K562 (cell line): Measurements from ENCODE around the gene VPS13C. TPM values are rescaled to one million over a fixed set of nuclear protein-coding genes. Genes with fewer than 3 reads are reported as not detected.

Experiments
- ARHGAP35 ChIP-seq: fragments of 450-650 bp; IDR thresholded peaks from 2 replicates; pipeline ENCODE4 v1.6.1; 2018; ENCODE audit not compliant: partially characterized antibody
- HDAC3 ChIP-seq: fragments of 450-650 bp; IDR thresholded peaks from 2 replicates; pipeline ENCODE4 v1.6.1; 2018; ENCODE audit warnings: borderline replicate concordance, mild to moderate bottlenecking, moderate library complexity; ENCODE audit not compliant: partially characterized antibody
- HNRNPK ChIP-seq: fragments of 200-400 bp; formaldehyde crosslinking; IDR thresholded peaks from one replicate; pipeline ENCODE4 v1.6.1; 2018; ENCODE audit warnings: mild to moderate bottlenecking, low read depth, low read length; ENCODE audit not compliant: poor library complexity, severe bottlenecking
- ILF3 ChIP-seq: fragments of 450-650 bp; IDR thresholded peaks from 2 replicates; pipeline ENCODE4 v1.6.1; 2018; ENCODE audit warnings: antibody characterized with exemption, mild to moderate bottlenecking, moderate library complexity, borderline replicate concordance
- JUND ChIP-seq, 2 experiments: IDR thresholded peaks; 2 replicates in 1 of 2; 3 replicates in 1 of 2; pipeline ENCODE4 v1.6.1; 2011; ENCODE audit warnings: borderline replicate concordance in 2 of 2, low read depth in 2 of 2, low read length in 2 of 2, improper control_type of control experiment in 1 of 2, missing biosample characterization in 1 of 2, missing genetic modification characterization in 1 of 2, missing genetic modification reagents in 1 of 2
- MBD2 ChIP-seq: sonication (generic); IDR thresholded peaks from 2 replicates; pipeline ENCODE4 v1.6.1; 2016; ENCODE audit warnings: low read depth, borderline replicate concordance
- NFYB ChIP-seq: IDR thresholded peaks from 2 replicates; pipeline ENCODE4 v1.6.1; 2011; ENCODE audit warnings: mild to moderate bottlenecking, moderate library complexity; ENCODE audit not compliant: insufficient read length; ENCODE audit errors: extremely low read depth
- NONO ChIP-seq, 2 experiments: fragments of 200-400 bp in 1 of 2; fragments of 450-650 bp in 1 of 2; formaldehyde crosslinking in 1 of 2; IDR thresholded peaks; 2 replicates each; pipeline ENCODE4 v1.6.1; 2017; ENCODE audit warnings: low read depth in 2 of 2, mild to moderate bottlenecking in 2 of 2, moderate library complexity in 2 of 2, low read length in 1 of 2
- NR1H2 ChIP-seq: sonication (generic); formaldehyde crosslinking; IDR thresholded peaks from 2 replicates; pipeline ENCODE4 v1.4.0; 2020; ENCODE audit warnings: mild to moderate bottlenecking, missing genetic modification reagents
- PHF8 ChIP-seq: fragments of 200-600 bp; sonication (generic); IDR thresholded peaks from 2 replicates; pipeline ENCODE4 v1.6.1; 2012; ENCODE audit warnings: mixed run types, mild to moderate bottlenecking, inconsistent platforms, low read length, moderate library complexity, borderline replicate concordance
- RBBP5 ChIP-seq: fragments of 200-600 bp; sonication (generic); IDR thresholded peaks from 2 replicates; pipeline ENCODE4 v1.6.1; 2012; ENCODE audit warnings: borderline replicate concordance, mild to moderate bottlenecking, low read length, control low read depth, inconsistent platforms; ENCODE audit not compliant: insufficient read depth, poor library complexity, severe bottlenecking
- SIX5 ChIP-seq, 2 experiments: IDR thresholded peaks; 2 replicates each; pipeline ENCODE4 v1.6.1; 2011; ENCODE audit warnings: low read length in 2 of 2, borderline replicate concordance in 1 of 2, low read depth in 1 of 2, mild to moderate bottlenecking in 1 of 2, moderate library complexity in 1 of 2; ENCODE audit not compliant: insufficient read depth in 1 of 2
- SMC3 ChIP-seq: conservative IDR thresholded peaks from 2 replicates; pipeline ENCODE4 v1.6.1; 2011; ENCODE audit warnings: low read depth, low read length, improper control_type of control experiment; ENCODE audit not compliant: insufficient read depth
- SRSF1 ChIP-seq: fragments of 200-400 bp; formaldehyde crosslinking; IDR thresholded peaks from 2 replicates; pipeline ENCODE4 v1.6.1; 2017; ENCODE audit warnings: mild to moderate bottlenecking, low read depth, low read length, moderate library complexity
- TEAD4 ChIP-seq, 2 experiments: sonication (generic) in 1 of 2; formaldehyde crosslinking in 1 of 2; IDR thresholded peaks; 2 replicates each; pipeline versions ENCODE4 v1.6.1 to v1.8.0; 2012 to 2022; ENCODE audit warnings: borderline replicate concordance in 1 of 2, inconsistent platforms in 1 of 2, low read length in 1 of 2, mild to moderate bottlenecking in 1 of 2, missing genetic modification reagents in 1 of 2
- ZNF41 ChIP-seq: fragments of 250-450 bp; sonication (Bioruptor Pico); conservative IDR thresholded peaks from 2 replicates; pipeline ENCODE4 v1.4.0; 2020; ENCODE audit warnings: mild to moderate bottlenecking
- ZNF589 ChIP-seq: fragments of 200-800 bp; sonication (Bioruptor generic); IDR thresholded peaks from 2 replicates; pipeline ENCODE4 v1.6.1; 2016; ENCODE audit warnings: low read depth, missing genetic modification characterization, missing compliant biosample characterization
- ZNF707 ChIP-seq: fragments of 250-450 bp; sonication (Bioruptor Pico); conservative IDR thresholded peaks from 2 replicates; pipeline ENCODE4 v1.8.0; 2022; ENCODE audit warnings: inconsistent platforms, mild to moderate bottlenecking, moderate library complexity
- ZNF764 ChIP-seq: fragments of 250-450 bp; sonication (Bioruptor Pico); IDR thresholded peaks from 2 replicates; pipeline ENCODE4 v1.4.0; 2020; ENCODE audit warnings: low read depth, mild to moderate bottlenecking, moderate library complexity
- polyA plus RNA-seq, 8 experiments: library from polyadenylated mRNA; depleted of rRNA in 4 of 8; stranded (reverse) in 5 of 8; unstranded in 3 of 8; fragments of >200 nt; fragmentation: Nextera tagmentation in 2 of 8; fragmentation: Illumina TruSeq in 1 of 8; extraction: Ambion mirVana in 2 of 8; extraction: Trizol in 1 of 8; gene quantifications; 2 replicates each; pipeline versions ENCODE4 v1.2.1 to v1.2.3, GENCODE V29; 2011 to 2014; ENCODE audit warnings: inconsistent platforms in 1 of 8, missing spikeins in 1 of 8
- total RNA-seq, 7 experiments: library from RNA; depleted of rRNA in 6 of 7; stranded (reverse); fragments of >200 nt in 6 of 7; fragmentation: Illumina TruSeq in 2 of 7; extraction: Trizol in 2 of 7; gene quantifications; 2 replicates each; pipeline versions ENCODE4 v1.2.1 to v1.2.3, GENCODE V29; 2011 to 2021; ENCODE audit warnings: low replicate concordance in 1 of 7
- TF ChIP-seq, protein P1 (sequence below): fragments of 250-450 bp; sonication (Bioruptor Pico); IDR thresholded peaks from 2 replicates; pipeline ENCODE4 v1.5.0; 2021; ENCODE audit warnings: mild to moderate bottlenecking, moderate library complexity
- TF ChIP-seq, protein P2 (sequence below): fragments of 250-450 bp; sonication (Bioruptor Pico); IDR thresholded peaks from 2 replicates; pipeline ENCODE4 v1.9.0; 2021; ENCODE audit warnings: mild to moderate bottlenecking, inconsistent platforms

The VPS13C gene
- total and polyA plus RNA-seq, 9 of the 15 experiments (the other 6 are each of a cell fraction or from before 2014, with no cell fraction given), result 5.2 to 32.3 (median 15.7) TPM

DNA sequence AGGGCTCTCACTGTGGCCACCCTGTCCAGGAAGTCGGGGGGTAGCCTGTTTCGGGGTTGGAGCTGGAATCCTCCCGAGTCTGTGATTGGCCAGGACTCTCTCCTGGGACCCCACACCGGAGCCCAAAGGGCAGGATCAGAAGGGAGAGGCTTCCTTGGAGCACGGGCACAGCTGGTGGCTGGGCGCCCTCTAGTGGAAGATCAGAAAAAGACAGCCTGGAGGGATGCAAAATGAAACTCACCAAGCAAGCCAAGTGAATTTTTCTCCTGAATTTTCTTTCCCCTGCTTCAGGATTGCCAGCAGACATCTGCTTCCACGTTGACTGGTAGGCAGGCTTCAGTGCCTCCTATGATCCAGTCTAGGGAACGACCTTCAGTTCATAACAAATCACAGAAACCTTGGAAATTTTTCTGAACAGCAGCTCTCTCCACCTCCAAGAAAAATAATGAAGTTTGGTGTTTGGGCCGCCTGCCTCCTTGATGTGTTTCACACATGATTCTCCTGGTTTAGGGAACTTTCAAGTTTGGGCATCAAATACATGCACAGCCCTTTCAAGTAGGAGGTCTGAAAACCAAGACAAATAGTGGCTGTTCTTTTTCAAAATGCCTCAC, 224.6 kb downstream of the VPS13C start (continued):
- TF ChIP-seq JUND (IDR thresholded peaks at IDR 0.05; ENCODE audit: borderline replicate concordance, low read depth, low read length) (0 out of 2 replicates have a peak, but pooled peaks have one; percentile 23), JUND (tag; IDR thresholded peaks at IDR 0.05; ENCODE audit: borderline replicate concordance, low read depth, low read length) (no peak), SMC3 (peak; percentile 72), RBBP5 (no peak), ZNF764 (no peak), ILF3 (no peak), NFYB (no peak), ZNF41 (no peak), SRSF1 (no peak), ZNF707 (CRISPR knock-in tag) (no peak), ZNF589 (no peak), ARHGAP35 (no peak), NR1H2 (no peak), TEAD4 (IDR thresholded peaks at IDR 0.05; ENCODE audit: low read length) (no peak), TEAD4 (CRISPR knock-in tag; IDR thresholded peaks at IDR 0.05; ENCODE audit: borderline replicate concordance) (no peak), HNRNPK (no peak), SIX5 (IDR thresholded peaks at IDR 0.05; ENCODE audit: borderline replicate concordance in 1 of 2, insufficient read depth in 1 of 2, low read depth in 1 of 2, low read length in 2 of 2) (no peak), HDAC3 (no peak), PHF8 (no peak), NONO (IDR thresholded peaks at IDR 0.05; ENCODE audit: low read depth in 2 of 2, low read length in 1 of 2) (no peak), MBD2 (no peak)
- TF ChIP-seq, protein P1, sequence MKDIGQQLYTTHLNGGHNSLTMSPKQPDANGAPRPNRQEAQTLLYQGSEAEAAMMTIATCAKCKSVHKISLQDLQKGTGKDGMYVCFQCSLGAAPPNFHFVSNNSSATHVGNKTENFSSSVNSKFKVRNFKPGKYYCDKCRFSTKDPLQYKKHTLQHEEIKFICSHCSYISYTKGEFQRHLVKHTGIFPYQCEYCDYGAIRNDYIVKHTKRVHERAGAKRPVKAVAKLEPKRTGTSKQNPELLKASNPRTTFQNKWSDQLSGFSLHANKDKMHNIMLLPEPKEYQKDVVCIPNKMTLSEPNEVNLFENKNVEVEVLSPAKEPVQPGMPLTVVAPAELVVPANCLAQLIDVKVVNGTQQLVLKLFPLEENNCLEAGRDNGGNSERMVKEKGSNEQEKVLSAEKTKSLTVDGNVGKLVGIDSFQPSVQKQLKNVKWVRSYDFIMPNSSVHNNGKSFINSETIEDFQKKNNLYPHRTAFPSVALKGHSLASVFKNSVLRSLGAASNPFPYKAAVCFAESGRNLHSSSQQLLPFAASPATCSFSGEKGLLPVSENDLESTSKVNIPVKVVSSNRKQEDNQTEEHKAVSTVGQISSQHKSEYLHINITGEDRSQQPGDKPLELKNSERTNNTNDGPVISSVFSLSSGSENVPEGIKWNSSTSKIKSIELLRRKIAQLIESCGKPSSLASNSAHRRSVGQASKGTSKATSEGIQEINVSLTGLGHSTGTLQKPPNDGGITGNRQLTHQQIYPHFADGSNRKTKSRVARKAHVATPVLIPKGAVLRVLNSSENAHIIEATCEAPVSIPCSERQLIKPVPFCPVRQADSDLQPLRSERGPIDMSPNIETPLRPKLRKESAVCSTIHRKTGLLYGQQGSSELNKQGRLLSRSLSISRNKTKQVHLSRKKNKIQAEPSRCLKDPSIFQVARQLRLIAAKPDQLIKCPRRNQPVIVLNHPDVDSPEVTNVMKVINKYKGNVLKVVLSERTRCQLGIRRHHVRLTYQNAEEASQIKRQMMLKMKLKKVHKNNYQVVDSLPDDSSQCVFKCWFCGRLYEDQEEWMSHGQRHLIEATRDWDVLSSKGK, result no peak
- TF ChIP-seq, protein P2, sequence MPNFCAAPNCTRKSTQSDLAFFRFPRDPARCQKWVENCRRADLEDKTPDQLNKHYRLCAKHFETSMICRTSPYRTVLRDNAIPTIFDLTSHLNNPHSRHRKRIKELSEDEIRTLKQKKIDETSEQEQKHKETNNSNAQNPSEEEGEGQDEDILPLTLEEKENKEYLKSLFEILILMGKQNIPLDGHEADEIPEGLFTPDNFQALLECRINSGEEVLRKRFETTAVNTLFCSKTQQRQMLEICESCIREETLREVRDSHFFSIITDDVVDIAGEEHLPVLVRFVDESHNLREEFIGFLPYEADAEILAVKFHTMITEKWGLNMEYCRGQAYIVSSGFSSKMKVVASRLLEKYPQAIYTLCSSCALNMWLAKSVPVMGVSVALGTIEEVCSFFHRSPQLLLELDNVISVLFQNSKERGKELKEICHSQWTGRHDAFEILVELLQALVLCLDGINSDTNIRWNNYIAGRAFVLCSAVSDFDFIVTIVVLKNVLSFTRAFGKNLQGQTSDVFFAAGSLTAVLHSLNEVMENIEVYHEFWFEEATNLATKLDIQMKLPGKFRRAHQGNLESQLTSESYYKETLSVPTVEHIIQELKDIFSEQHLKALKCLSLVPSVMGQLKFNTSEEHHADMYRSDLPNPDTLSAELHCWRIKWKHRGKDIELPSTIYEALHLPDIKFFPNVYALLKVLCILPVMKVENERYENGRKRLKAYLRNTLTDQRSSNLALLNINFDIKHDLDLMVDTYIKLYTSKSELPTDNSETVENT (CRISPR knock-in tag), result no peak
